ENCODE measurements around the gene PNPT1.
A peak's percentile ranks its signal among the peaks of the same experiment; 100 is the strongest.
"Not testable (repeated sequence)": the region's sequence is repeated elsewhere in the genome, so short reads cannot be mapped to it uniquely, and the experiment has no call there.

Gene PNPT1

DNA sequence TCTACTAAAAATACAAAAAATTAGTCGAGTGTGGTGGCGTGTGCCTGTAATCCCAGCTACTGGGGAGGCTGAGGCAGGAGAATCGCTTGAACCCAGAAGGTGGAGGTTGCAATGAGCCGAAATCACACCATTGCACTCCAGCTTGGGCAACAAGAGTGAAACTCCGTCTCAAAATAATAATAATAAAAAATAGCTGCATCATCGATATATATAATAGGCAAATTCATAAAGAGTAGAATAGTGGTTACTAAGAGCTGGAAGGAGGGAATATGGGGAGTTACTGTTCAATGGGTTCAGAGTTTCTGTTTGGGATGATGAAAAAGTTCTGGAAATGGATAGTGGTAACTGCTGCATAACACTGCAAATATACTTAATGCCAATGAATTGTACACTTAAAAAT lies 96.8 kb downstream of the PNPT1 start:
- DNase-seq (ENCODE audit: low spot score), result not testable (repeated sequence)

DNA sequence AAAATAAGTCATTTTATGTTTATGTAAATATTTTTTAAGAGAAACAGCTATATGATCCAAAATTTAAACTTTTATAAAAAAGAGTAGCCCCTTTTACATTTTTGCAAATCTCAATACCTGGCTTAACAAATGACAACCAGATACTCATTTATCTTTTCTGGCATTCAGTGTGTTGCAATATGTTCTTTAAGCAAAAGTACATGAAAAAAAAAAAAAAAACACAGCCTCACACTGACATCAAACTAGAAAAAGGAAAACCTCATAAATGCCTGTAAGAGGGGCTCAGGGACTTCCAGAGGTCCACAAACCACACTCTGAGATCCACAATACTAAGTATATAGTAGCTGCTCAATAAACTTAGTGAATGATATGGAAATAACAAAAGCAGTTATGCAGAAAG lies 98.1 kb downstream of the PNPT1 start:
- DNase-seq (ENCODE audit: low spot score), result no peak

DNA sequence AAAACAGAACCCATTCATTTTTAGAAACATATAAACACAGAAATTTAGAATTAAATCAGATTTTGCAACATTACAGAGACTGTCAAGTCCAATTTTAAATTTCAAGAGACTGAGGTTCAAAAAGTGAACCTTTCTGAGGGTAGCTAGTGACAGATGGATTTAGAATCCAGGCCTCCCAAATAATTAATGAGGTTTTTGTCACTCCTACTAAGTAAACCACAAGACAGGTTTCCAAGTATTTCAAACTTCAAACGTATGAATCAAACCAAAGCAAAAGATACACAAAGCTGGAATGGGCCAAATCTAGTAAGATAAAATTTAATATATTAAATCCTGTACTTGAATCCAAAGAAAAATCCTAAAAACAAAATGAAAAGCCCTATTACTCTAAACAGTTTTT lies 101.5 kb downstream of the PNPT1 start:
- DNase-seq (ENCODE audit: low spot score), result no peak

DNA sequence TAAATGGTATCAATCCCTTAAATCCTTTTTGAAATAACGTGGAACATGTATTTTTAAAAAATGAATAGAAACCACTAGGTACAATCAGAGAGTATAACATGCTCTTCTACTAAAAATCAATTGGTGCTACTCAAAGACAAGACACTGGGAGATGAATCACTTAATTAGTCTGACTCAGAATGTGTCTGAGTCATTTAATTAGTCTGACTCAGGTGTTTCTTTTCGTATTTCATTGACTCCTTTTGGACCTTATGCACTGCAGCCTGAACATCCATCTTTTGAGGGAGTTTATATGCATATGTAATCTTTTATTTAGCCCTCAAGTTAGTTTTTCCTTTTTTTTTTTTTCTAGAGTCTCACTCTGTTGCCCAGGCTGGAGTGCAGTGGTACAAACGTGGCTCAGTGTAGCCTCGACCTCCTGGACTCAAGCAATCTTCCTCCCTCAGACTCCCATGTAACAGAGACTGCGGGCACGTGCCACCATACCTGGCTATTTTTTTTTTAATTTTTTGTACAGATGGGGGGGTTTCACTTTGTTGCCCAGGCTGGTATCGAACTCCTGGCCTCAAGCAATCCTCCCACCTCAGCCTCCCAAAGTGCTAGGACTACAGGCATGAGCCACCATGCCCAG lies 102.7 kb downstream of the PNPT1 start:
- DNase-seq (ENCODE audit: low spot score), result peak; percentile 13

DNA sequence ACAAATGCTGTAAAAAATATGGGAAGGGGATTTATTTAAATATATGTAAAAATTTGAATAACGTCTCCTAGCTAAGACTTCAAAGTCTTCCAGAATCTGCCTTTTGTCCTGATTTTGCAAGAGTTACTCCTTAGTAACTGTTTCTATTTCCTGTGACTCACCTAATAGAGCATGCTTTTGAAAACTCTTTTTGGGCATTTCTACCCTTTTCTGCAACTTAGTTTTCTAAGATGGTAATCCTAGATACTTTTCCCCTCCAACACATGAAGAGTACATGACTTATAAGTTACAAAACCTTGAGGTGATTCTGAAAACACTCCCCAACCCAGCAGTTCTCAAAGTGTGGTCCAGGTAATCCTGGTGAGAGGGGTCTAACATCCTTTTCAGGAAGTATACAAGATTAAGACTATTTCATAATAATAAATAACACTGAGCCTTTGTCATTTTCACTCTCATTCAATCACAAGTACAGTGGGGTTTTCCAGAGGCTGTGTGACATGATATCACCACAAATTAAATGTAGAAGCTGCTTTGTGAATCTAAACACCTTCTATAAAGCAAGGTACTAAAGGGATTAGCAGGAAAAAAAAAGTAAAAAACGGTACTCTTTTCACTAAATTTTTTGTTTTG lies 108.1 kb downstream of the PNPT1 start:
- DNase-seq (ENCODE audit: low spot score), result peak; percentile 27
